HG02970 (cell line): ENCODE results near the gene MDM1.

ENCODE experiments used
- ATAC-seq: cut with Tn5 transposase; IDR thresholded peaks from one replicate; pipeline ENCODE4 v1.9.1; 2021; ENCODE audit warnings: mild to moderate bottlenecking, moderate library complexity, moderate number of reproducible peaks; ENCODE audit not compliant: unreplicated experiment, low FRiP score

The MDM1 gene

DNA sequence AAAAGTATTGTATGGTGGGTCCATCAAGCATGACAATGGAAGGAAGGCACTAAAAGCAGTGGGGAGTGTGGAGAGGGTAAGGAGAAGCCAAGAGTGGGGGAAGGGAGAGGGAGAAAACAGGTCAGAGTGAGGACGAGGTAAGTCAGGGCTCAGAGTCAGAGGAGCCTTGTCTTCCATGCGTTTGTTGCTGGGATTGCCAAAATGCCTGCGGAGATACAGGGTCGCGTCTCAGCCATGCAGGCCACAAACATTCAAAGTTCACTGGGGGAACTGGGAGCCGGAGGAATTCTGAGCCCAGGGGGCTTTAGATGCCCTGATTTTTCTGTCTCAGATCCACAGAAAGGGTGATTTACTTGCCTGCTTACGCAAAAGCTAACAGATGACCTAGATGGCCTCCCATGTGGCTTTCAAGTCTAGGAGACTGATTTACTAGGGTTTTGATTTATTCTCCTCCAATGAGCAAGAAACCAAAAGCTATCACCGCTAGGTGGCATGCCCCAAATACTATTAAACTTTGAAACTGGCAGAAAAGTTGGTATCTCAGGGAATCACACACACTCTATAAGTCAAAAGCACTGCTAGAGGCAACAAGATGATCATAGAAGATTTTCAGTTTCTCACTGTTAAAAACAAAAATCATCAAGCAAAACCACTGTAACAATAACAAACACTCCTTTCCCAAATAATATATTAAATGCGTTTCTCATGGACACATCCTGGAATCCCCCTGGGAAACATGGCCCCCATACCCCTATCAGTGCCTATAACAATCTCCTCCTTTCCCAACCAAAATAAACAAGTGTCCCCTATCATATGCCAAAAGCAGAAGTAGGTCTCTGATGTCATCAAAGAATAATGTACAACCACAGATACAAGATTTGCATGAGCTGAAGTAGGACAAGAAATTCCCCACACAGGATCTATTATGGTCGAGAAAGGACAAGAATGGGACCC lies 26.6 kb upstream of the MDM1 start:
- ATAC-seq = peak; percentile 56

DNA sequence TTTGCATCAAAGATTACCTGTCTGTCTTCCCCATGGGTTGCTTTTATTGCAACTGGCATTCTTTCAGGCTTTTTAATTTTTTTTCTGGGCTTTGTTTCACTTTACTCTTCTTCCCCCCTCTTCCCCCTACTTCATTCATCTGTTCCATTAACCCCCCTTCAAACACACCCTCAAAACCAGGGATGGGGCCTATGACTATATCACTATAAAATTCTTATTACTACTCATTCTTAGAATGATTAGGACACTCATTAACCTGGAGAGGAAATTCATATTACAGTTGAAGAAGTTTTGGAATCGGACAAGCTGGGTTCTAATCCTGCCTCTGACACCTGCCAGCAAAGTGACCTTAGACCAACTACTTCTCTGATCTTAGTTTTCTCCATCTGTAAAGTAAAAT lies 24.8 kb upstream of the MDM1 start:
- no peak for ATAC-seq

DNA sequence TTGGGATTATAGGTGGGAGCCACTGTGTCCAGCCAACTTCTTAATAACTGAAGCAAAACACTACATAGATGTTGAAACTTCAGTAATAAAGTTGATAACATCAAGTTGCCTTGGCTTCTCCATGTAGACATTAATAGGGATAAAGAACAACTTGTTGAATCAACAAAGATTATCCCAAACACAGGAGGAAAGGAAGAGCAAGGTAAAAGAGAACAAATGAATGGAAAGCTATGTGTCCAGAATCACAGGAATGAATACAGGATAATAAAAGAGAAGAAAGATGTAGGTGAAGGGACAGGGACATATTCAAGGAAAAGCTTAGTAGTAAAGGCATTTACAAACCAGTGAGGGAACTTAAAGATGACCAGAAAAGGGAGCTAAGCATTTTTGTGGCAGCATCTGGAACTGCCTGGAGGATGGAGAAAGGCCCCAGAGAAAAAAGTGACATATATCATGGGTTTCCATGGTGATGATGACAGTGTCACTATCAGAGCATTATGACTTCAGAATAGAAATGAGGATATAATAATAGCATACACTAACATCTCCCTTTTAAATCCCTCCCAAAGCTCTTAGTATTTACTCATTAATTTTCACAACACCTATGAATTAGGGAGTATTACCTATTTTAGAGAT lies 24.0 kb upstream of the MDM1 start:
- no peak for ATAC-seq

DNA sequence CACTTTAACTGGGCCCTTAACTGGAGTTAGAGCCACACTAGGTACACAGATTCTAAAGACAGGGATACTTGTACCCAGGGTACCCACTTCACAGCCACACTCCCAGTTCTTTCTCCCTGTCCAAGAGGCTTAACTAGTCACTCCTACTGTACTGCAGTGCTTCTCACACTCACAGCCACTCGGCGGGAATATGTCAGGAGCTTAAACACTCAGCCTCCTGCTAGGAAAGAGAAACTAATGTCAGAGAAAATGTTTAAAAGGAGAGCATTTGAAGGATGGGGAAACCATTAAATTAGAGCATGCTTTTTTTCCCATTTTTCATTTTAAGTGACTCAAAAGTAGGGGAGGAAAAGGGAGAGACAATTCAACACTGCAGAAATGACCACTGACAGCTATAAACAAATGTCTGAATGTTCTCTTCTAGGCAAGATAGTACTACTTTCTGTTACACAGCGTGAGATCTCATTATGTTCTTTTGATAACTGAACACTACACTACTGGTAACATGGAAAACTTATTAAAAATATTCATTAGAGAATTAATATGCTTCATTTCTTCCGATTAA lies 22.9 kb upstream of the MDM1 start:
- no peak for ATAC-seq

DNA sequence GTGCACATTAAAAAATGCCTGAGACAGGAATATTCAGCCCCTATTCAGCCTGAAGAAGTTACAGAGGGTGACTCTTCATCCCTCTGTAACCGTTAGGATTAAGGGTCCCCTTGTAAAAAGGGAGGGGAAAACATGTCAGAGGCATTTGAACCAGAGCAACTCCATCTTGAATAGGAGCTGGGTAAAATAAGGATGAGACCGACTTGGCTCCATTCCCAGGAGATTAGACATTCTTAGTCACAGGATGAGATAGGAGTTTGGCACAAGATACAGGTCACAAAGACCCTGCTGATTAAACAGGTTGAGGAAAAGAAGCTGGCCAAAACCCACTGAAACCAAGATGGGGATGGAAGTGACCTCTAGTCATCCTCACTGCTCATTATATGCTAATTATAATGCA lies 19.9 kb upstream of the MDM1 start:
- no peak for ATAC-seq

DNA sequence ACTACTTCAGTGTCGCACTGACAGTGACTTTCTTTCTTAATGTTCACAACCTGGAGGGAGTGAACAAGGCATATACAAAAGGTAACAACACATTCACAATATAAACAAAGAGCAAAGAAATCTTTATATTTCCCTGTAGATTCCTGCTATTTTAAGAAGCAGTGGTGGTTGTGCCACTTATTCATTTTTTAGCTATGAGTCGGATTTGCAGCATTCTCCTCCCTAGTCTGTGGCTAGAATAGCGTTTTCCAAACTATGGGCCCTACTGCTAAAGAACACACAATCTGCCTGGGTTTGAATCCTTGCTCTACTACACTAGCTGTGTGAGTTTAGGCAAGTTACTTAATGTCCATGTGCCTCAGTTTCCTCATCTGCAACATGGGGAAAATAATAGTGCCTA lies 18.6 kb upstream of the MDM1 start:
- ATAC-seq = no peak

DNA sequence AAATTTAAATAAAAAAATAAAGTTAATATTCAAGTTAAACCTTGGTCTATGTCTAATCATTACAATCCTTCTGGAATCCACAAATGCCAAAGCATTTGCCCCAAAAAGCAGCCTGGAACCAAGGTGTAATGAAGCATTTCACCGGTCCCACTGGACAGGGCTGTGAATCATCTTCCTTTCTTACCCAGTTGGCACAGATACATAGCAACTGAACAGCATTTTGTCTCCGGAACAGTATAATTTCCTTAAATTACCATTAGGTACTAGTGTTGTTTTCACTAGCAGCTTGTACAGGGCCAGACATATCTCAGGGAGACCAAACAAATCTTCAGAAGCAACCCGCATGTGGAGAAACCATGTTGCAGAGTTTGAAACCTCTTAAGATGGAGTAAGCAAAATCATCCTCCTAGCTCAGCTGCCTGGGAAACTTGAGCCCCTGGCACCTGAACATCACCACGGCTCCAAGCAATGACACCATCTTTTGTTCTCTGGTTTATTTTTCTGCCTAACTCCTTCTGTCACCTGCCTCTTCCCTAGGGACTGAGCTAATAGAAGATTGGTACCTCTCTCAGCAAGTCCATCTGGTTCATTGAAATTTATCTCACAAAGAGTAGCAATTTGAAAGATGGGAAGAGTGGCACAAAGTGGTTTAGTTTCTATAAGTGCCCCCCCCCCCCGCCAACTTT lies 17.9 kb upstream of the MDM1 start:
- ATAC-seq = no peak

DNA sequence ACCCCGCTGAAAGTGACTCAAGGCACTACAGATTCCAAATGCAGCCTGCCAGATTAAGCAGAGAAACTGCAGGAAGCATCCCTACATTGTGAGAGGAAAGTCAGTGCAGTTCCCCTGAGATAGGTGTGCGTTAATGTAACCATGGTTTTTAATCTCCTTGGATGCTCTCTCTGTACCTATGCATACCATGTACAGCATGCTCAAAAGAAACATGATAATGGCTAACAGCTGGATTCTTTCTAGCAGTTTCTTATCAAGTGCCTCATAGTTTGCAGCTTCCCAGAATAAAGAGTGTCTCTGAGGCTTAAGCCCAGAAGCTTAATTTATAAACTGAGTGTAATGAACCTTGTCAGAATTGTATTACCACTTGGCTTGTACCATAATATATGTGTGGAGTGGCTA lies 17.1 kb upstream of the MDM1 start:
- no peak for ATAC-seq

DNA sequence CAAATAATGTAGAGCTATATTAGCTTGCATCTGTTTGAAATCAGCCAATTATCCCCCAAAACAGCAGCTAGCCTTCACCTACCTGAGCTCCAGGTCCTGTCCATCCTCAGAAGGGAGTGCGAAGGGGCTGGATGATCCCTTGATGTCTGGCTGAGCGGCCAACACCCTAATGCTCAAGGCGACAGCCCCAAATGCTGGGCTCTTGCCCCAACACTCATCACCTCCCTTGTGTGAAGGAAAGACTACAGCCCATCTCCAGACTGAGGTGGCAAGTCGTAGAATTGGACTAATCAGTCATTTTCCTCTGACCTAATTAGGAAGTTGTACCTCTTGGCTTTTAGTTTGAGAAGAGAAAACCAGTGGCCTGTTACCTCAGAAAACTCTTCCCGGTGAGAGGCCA lies 16.3 kb upstream of the MDM1 start:
- ATAC-seq = no peak

DNA sequence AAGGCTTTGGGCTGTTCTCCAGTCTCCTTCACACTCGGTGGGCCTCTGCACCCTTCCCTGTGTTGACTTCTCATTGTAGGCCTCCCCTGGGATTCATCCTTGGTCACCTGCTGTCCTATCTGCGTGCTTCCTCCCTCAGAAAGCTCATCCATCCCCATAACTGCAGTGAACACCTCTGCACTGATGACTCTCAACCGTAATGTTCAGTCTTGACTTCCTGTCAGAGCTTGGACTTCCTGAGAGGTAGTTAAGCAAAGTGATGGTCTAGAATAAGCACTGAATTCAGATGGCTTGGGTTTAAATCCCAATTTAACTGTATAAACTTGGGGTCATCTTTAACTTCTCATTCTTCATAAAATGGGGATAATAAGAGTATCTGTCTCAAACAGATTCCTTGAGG lies 13.6 kb upstream of the MDM1 start:
- no peak for ATAC-seq

DNA sequence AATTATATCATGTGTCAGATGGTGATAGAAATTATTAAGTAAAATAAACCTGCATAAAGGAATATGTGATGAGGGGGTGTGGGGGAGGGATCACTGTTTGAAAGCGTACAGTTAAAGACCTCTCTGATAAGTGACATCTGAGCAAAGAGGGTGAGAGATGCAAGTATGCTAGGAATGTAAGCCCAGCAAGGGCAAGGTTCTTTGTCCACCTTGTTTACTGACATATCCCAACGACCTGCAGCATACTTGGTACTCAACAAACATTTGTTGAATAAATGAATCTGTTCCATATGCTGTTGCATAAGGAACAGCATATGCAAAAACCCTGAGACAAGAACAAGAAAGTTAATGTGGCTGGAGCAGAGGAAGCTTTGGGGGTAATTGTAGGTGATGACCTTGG lies 12.0 kb upstream of the MDM1 start:
- ATAC-seq = no peak

DNA sequence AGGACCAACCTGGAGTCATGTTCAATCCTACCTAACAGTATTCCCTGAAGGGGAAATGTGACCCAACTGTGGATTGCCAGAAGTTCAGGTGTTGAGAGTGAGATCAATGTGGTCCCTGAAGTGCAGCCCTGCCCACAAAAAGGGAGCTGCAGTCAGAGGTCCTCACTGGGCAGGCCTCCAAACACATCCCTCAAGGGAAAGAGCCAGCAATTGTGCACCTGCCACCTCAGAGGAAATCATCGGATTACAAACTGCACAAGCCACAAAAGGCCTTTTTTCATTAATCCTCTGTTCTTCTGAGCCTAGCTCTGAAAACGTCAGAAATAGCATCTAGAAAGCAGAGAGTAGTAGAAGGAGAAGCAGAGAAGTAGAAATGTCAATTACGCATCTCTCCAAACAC lies 10.8 kb upstream of the MDM1 start:
- no peak for ATAC-seq

DNA sequence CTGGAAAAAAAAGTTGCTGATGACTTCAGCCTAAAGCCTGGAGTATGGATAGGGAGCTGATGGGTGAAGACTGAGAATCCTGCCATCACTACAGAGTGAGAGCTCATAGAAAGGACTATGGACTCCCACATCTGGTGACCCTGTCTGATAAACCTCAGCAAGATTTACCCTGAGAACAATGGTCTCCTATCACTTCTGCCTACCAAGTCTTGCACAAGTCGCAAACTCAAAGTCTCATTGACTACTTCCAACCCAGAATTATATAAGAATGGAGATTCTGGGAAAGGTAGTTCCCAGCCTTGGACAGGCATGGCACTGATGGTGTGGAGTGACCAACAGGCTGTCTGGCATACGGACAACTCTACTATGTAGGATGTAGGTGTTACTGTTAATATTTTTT lies 9.7 kb upstream of the MDM1 start:
- ATAC-seq = no peak

DNA sequence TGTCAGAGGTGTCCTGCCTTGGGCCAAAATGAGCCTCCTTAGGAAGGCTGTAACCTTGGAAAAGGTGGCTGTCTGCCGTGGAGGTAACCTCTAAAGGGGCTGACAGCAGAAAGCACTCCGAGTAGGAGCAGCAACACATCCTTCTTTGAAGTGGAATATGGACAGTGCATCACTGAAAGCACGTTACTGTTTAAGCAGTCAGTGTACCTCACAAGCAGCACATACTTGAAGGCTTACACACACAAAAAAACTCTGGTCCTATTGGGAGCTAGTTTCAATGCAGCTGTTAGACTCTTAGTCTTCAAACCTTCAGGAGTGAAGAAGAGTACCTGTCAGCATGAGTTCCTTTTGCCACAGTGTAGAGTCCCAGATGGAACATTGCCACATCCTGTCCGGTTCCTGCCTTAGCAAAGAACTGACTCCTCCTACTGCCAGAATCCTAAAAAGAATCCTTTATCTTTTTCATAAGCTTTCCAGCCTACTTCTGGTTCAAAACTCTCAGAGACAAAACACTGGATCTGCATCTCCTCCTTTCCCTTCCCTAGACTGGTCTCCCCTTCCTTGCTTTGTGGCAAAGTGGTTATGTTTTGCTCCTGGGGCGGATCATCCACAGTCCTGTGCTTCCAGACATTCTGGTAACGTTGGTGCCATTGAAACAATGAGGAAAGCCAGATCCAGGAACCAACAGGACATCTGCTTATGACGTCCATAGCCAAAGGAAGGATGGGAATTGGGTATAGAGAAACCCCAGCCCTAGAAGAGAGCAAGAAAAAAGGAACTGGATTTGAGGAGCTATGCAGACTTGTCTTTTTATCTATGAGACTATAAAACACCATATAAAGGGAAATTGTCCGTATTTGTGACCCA lies 8.5 kb upstream of the MDM1 start:
- ATAC-seq = no peak

DNA sequence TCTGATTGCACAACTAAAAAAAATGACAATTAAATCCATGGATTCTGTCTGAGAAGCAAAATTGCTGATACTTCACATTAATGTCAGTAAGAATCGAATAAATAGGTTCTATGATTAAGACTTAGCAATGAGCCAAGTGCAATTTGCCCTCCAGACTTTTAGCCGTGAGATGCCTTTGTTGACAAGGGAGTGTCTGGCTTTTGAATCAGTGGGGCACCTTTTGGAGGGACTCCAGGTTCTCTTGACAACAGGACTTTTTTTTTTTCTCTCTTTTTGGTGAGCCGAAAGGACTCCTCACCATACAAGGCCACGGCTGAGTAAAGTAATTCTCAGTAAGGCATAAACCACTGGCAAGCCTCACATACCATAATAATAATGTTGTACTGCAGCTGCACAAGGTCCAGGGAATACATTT lies 4.7 kb upstream of the MDM1 start:
- ATAC-seq = no peak

DNA sequence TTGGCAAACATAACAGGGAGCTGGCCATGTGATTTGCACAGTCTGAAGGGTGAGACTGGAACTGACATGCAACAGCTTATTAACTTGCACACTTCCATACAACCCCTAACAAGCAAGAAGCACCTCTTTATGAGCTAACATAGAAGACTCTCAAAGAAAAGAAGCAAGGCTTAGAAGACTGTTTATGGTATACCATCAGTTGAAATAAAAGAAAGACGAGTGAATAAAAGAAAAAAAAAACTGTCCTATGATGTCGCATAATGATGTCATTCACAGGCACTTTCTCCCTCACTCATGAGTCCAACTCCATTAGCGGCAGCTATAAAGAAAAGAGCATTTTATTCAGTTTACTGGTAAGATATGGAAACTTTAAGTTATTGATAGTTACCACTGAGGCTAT lies 3.3 kb upstream of the MDM1 start:
- no peak for ATAC-seq

DNA sequence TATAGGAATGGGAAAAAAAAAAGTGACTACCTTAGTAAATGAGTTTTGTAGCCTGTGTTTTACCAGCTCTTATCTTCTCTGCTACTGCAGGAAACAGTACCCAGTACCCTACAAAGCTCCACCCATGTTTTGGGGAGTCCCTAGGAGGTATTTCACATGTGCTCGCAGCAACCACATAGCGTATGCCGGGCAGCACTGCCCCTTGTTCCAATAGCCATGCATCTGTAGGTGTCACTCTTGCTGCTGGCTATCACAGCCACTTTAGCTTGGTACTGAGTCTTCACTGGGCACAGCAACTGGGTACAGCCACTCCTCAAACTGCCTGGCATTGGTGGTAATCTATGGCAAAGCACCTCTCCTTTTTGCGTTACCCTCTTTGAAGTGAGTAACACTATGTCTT lies 2.0 kb upstream of the MDM1 start:
- ATAC-seq = no peak

DNA sequence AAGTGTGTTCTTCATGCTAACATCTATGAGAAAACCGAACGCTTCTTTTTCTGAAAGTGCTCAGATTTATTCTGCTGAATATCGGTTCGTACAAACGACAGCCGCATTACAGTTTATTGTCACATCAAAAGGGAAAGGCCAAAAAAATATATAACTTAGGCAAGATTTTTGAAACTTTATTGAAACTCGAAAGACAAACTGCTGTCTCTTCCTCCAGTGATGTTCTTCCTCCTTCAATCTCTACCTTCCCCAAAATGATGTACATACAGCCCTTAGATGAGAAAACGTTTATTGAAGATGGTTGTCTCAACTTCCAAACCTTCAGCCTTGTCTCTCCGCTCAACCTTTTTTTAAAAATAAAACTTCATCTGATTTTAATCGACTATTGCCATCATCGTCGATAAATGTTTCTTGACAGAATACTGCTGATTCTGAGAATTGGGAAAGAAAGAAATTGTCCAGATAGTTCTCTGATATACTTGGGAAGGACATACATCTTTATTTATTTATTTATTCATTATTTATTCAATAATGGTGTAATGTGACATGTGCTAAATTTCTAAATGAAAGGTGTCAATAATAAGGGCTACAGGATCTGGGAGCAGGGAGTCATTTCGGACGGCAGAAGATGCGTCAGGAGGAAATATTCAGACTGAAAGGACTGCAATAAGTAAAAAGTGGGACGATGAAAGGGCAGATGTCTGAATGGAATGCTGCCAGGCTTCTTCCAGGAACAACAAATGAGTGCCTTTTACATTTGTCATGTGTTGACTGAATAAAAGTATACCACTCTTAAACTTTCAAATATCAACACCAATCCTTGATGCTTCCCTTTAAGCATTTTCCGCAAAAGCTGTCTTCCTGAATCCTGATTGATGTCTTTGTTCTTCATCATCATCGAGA lies 817 bp upstream of the MDM1 start:
- ATAC-seq = no peak

DNA sequence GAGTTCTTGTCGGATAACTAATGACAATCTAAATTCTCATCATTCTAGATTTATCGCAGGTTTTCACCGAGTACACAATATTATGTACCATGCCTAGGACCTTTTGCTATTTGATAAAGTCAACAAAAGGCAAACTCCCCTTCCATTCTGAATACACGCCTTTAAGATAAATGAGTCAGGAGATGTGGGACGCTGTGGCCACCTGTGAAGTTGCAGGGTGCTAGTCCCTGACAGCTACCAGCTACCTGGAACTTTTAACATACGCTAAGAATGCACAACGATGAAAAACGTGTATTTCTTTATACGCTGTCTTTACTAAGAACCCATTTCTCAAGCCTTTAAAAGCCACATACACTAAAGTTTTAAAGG lies 678 bp downstream of the MDM1 start:
- ATAC-seq = no peak
